ENCODE results near the gene FGFBP2.

Gene FGFBP2

DNA sequence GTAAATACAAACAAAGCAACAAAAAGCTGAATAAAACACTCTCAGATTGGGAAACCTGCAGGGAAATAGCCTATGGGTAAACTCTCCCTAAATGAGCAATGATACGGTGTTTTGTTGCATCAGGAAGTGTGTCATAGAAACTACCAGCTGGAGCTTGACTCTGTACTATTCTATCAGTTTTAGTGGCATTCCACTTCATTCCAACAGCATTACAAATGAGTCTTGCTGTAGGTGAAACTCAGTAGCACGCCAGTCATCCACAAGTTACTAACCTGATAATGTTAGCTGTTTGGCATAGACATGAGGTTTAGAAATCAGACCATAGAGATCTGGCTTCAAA lies 49.4 kb downstream of the FGFBP2 start:
- no peaks in the 10 kb centered on the region for H4K20me1 ChIP-seq (ENCODE audit: control insufficient read depth, insufficient read depth, low read depth, low read length)

DNA sequence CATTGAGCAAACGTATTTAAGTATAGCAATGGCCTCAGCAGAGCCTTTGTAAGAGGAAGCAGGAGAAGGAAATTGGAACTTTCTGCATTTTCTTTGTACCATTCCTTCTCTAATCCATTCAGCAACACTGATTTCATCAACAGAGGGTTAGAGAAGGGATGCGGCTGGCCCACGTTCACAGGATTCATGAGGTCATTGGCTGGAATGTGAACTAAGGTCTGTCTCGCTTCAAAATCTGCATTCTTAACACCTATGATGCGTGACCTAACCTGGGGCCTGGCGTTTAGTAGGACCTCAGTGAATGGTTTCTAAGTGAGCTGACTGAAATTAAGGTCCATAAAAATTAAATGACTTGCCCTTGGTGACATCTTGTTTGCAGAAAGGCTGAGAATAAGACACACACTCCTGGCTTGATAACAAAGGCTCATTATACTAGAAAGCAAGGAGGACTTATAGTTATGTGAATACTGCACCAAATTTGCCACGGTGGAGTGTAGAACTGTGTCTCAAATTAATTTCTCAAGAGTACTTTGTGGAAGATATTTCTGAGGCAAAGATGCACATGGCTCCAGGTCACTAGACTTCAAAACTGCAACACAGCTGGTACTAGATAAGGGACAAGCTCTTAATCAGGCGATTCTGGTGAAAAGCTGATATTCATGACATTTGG lies 49.9 kb downstream of the FGFBP2 start:
- Histone ChIP-seq H3K36me3 (ENCODE audit: control insufficient read depth, low read length) (no peaks in the 10 kb centered on the region), H4K20me1 (ENCODE audit: control insufficient read depth, insufficient read depth, low read depth, low read length) (no peaks in the 10 kb centered on the region), H3K4me3 (ENCODE audit: low read length) (no peak overlapping the region), H3K79me2 (ENCODE audit: control insufficient read depth, low read length) (no peaks in the 10 kb centered on the region), H3K9me2 (replicated peaks; ENCODE audit: control insufficient read depth, low read length) (no peaks in the 10 kb centered on the region), H3K27ac (ENCODE audit: low read depth, low read length) (no peak overlapping the region), H3K4me2 (ENCODE audit: low read length) (no peak overlapping the region), H3K4me1 (ENCODE audit: control insufficient read depth, low read length) (no peaks in the 10 kb centered on the region), H3F3A (ENCODE audit: control insufficient read depth, insufficient read depth) (no peaks in the 10 kb centered on the region), H3K27me3 (ENCODE audit: control insufficient read depth, low read length) (peaks cover 15% of the 10 kb centered on the region), H3K9me3 (ENCODE audit: control insufficient read depth, insufficient read depth, low read length) (no peaks in the 10 kb centered on the region)
- TF ChIP-seq, protein P1, sequence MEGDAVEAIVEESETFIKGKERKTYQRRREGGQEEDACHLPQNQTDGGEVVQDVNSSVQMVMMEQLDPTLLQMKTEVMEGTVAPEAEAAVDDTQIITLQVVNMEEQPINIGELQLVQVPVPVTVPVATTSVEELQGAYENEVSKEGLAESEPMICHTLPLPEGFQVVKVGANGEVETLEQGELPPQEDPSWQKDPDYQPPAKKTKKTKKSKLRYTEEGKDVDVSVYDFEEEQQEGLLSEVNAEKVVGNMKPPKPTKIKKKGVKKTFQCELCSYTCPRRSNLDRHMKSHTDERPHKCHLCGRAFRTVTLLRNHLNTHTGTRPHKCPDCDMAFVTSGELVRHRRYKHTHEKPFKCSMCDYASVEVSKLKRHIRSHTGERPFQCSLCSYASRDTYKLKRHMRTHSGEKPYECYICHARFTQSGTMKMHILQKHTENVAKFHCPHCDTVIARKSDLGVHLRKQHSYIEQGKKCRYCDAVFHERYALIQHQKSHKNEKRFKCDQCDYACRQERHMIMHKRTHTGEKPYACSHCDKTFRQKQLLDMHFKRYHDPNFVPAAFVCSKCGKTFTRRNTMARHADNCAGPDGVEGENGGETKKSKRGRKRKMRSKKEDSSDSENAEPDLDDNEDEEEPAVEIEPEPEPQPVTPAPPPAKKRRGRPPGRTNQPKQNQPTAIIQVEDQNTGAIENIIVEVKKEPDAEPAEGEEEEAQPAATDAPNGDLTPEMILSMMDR (IDR thresholded peaks at IDR 0.05; ENCODE audit: low read depth, low read length, poor library complexity, severe bottlenecking) = no peak
- no peak for TF ChIP-seq EZH2phosphoT487 (IDR thresholded peaks at IDR 0.05; ENCODE audit: borderline replicate concordance, low read length)

More for the DNA sequence above, 49.4 kb downstream of the FGFBP2 start:
- Histone ChIP-seq H3K4me2 (ENCODE audit: low read length) (no peak overlapping the region), H3K27ac (ENCODE audit: low read depth, low read length) (no peak overlapping the region), H3K36me3 (ENCODE audit: control insufficient read depth, low read length) (no peaks in the 10 kb centered on the region), H3K4me3 (ENCODE audit: low read length) (no peak overlapping the region), H3F3A (ENCODE audit: control insufficient read depth, insufficient read depth) (no peaks in the 10 kb centered on the region), H3K27me3 (ENCODE audit: control insufficient read depth, low read length) (peaks cover 15% of the 10 kb centered on the region), H3K9me2 (replicated peaks; ENCODE audit: control insufficient read depth, low read length) (no peaks in the 10 kb centered on the region), H3K9me3 (ENCODE audit: control insufficient read depth, insufficient read depth, low read length) (no peaks in the 10 kb centered on the region), H3K79me2 (ENCODE audit: control insufficient read depth, low read length) (no peaks in the 10 kb centered on the region), H3K4me1 (ENCODE audit: control insufficient read depth, low read length) (no peaks in the 10 kb centered on the region)
- TF ChIP-seq EZH2phosphoT487 (IDR thresholded peaks at IDR 0.05; ENCODE audit: borderline replicate concordance, low read length) = no peak
- TF ChIP-seq, protein P1 (IDR thresholded peaks at IDR 0.05; ENCODE audit: low read depth, low read length, poor library complexity, severe bottlenecking) = no peak

DNA sequence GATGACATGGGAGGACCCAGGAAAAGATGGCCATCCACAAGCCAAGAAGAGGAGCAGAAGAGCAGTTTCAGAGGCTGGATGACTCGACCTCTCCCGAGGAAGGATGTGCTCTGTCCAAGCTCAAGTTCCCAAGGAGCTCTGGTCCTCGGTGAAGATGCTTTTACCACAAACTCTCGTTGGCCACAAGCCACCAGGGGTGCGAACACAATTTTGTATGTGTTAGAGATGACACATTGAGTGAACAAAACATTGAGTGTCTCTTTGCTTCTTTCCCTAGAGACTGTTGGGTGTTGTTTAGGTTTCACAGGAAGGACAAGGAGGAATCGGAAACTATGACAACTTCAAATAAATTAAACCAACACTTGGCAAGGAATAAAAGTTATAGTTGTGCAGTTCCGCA lies 50.7 kb downstream of the FGFBP2 start:
- Histone ChIP-seq H3K4me2 (ENCODE audit: low read length) (no peak overlapping the region), H4K20me1 (ENCODE audit: control insufficient read depth, insufficient read depth, low read depth, low read length) (no peaks in the 10 kb centered on the region), H3F3A (ENCODE audit: control insufficient read depth, insufficient read depth) (no peaks in the 10 kb centered on the region), H3K27ac (ENCODE audit: low read depth, low read length) (no peak overlapping the region), H3K36me3 (ENCODE audit: control insufficient read depth, low read length) (no peaks in the 10 kb centered on the region), H3K79me2 (ENCODE audit: control insufficient read depth, low read length) (no peaks in the 10 kb centered on the region), H3K27me3 (ENCODE audit: control insufficient read depth, low read length) (peaks cover 15% of the 10 kb centered on the region), H3K4me1 (ENCODE audit: control insufficient read depth, low read length) (no peaks in the 10 kb centered on the region), H3K9me3 (ENCODE audit: control insufficient read depth, insufficient read depth, low read length) (no peaks in the 10 kb centered on the region), H3K9me2 (replicated peaks; ENCODE audit: control insufficient read depth, low read length) (no peaks in the 10 kb centered on the region), H3K4me3 (ENCODE audit: low read length) (no peak overlapping the region)
- TF ChIP-seq, protein P1 (IDR thresholded peaks at IDR 0.05; ENCODE audit: low read depth, low read length, poor library complexity, severe bottlenecking) = no peak
- TF ChIP-seq EZH2phosphoT487 (IDR thresholded peaks at IDR 0.05; ENCODE audit: borderline replicate concordance, low read length) = no peak

Measured in DOHH2 (cell line).